ENCODE results near the gene ARID1B.

ARID1B gene

DNA sequence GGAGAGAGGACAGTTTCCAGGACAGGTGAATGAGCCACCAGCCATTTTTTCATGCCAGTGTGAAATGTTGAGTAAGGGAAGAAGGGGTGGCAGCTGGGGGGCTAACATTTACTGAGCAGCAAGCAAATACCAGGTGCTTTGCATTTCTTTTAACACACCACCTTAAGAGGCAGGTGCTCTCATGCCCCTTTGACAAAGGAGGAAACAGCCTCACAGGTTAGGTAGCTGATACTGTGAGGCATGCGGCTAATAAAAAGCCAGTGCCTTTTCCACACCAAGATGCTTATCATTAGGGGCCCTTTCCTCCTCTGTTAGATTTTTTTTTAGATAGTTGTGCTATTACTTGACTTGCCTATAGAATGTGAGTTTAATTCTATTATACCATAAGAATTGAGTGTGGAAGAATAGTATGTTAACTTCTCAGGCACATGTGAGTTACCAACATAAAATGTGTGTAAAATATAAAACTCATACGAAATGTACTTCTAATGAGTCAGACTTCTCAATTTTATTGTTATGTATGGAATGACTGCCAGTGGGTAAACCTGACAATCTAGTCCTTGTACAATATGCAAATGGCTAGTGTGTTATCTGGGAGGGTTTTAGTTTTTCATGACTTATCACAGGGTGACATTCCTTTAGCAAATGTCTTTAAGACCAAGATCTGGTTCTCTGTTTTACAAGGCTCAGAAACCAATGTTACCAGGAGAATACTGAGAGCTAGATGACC lies 286.2 kb downstream of the ARID1B start:
- no peak for DNase-seq

GRCh38 chr6:157063923-157064322 lies 286.7 kb downstream of the ARID1B start:
- DNase-seq = no peak

- DNase-seq = no peak
These were observed 287.3 kb downstream of the ARID1B start for GRCh38 chr6:157064502-157064901.

GRCh38 chr6:157065366-157065765 lies 288.2 kb downstream of the ARID1B start:
- DNase-seq = no peak

- no peak for DNase-seq
These were observed 289.8 kb downstream of the ARID1B start for GRCh38 chr6:157066781-157067491.

DNA sequence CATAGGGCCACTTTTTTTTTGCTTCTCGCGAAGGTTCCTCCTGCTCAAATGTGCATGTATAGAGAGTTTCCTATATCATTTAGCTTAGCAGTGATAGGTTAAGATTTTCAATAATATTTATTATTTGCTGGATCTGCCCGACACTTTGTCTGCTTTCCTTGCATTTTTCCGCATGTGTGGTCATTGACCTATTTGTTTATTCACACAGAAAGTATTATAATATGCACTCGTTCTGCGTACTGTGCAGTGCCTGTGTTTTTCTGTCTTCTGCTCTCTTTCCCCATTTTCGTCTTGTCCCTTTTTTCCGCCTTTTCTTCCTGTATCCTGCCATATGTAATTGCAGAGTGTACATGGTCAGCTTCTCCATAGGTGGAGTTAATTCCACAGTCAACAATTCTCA lies 290.3 kb downstream of the ARID1B start:
- DNase-seq = no peak

GRCh38 chr6:157068691-157069324 lies 291.6 kb downstream of the ARID1B start:
- DNase-seq = no peak

- DNase-seq = no peak
These were observed 292.4 kb downstream of the ARID1B start for GRCh38 chr6:157069585-157069984.

DNA sequence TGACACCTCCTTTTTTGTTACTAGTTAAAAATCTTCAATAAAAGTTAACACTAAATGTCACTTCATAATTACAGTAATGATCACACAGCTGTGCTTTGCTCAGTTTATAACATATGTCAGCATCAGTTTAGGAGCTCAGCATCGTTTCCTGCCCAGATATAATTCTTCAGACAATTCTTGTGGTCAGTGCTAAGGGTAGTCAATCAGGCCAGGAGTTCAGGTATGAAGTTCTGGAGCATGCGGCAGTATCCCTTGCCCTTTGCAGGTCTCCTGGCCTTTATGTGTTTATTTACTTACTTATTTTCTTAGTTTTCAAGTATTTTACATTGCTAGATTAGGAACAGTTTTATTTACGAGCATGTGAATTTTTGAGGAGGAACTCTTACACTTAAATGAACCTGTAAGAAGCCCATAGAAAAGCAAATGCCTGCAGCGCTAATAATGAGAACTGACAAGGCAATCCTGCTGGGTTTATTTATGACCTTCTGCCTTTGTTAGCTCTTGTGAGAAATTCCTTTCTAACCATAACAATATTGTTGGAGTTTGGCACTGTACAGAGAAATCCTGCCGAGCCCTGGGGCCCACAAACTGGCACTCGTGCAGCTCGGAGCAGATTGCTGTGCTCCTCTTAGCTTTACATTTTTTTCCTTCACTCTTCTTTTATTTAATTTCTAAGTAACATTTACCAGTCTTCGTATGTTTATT lies 293.4 kb downstream of the ARID1B start:
- DNase-seq = no peak

- DNase-seq = no peak
These were observed 294.9 kb downstream of the ARID1B start for GRCh38 chr6:157072128-157072527.

DNA sequence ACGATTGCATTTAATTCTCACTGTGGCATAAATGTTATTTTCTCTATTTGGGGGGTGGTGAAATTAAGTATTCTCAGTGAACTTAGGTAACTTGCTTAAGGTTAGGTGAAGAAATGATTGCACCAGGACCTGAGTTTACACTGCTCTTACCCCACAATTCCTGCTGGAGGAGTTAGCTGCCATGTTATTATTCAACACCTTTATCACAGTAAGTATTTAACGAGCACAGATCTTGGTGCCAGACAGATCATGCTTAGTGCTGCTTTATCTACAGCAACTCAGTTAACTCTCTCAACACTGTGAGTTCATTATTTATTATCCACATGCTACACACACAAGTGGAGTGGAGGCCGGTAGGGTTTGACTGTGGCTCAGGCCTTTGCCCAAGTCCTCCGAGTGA lies 296.4 kb downstream of the ARID1B start:
- DNase-seq = no peak

DNA sequence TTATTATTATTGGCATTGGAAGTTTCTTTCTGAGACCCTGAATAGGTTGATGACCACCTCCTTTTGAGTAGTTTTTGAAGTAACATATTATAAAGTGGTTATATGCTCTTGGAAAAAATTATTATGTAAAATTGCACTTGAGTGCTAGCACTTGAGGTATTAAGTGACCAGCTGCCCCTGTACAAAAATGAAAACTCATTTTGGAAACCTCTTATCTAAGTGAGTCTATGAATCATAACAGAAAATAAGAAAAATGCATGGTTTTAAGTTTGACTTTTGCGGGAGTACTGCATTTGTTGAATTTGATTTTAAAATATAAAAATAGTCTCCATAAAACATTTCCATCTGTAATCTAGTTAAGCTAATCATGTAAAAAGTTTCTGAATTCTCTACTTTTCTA lies 297.8 kb downstream of the ARID1B start:
- DNase-seq = no peak

DNA sequence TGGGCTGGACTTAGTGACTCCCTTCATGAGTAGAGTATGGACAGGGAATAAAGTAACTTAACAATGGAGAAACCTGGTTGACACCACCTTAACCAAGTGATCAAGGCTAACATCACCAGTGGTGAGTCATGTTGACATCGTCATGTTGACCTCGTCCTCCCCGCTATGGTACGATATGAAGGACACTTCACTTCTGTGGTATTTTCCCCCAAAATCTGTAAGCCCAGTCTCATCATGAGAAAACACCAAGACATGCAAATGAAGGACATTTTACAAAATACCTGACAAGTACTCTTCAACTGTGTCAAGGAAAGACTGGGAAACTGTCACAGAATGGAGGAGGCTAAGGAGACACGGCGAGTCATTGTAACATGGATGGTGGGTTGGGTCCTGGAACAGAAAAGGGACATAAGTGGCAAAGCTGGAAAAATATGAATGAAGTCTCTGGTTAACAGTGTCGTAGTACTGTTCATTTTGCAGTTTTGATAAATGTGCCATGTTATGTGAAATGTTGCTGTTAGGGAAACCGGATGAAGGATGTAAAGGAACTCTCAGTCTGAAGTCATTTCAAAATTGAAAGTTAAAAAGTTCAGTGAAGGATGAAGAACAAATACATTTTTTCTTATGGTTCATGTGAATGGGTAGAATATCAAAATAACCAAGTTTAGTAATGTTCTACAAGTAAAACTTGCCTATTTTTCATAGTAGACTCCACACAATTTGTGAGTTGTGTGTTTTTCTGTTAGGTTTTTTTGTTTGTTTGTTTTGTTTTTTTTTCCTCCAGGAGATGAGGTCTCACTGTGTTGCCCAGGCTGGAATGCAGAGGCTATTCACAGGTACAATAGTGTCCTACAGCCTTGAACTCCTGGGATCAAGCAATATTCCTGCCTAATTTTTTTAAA lies 298.6 kb downstream of the ARID1B start:
- no peak for DNase-seq

GRCh38 chr6:157076451-157076822 lies 299.3 kb downstream of the ARID1B start:
- DNase-seq = no peak

- DNase-seq = no peak
These were observed 300.1 kb downstream of the ARID1B start for GRCh38 chr6:157077251-157077650.

DNA sequence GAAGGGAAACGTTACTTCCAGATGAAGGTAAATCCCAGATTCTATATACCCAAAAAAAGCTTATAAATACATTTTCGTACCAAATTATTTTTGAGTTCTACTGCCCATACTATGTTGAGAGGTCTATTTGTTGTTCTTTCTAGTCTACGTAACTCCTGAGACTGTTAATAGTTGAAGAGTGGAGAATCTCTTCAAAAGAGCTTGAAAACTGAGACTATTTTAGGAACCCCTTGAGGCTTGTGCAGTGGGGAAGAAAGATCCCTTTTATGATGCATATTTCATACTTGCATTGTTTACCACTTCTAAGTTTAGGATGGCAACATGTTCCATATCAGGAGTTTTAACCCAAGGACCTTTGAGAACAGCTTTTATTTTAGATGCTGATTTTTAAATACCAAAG lies 301.1 kb downstream of the ARID1B start:
- no peak for DNase-seq

DNA sequence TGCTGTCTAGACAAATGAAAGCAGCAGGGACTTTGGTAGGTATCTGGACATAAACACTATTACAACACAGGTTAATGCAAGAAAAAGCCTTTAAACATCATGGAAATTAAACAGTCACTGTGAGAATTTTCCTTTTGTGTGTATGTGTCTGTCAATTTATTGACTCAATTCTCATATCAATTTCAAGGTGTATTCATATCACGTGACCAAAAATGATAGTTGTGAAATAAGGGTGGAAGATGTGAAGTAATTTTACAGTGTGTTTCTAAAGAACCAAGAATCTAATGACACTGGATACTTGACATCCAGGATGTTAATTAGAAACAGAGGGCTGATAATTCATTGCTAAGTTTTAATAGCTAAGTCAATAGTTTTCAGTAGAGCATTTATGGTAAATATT lies 302.1 kb downstream of the ARID1B start:
- DNase-seq = no peak

DNA sequence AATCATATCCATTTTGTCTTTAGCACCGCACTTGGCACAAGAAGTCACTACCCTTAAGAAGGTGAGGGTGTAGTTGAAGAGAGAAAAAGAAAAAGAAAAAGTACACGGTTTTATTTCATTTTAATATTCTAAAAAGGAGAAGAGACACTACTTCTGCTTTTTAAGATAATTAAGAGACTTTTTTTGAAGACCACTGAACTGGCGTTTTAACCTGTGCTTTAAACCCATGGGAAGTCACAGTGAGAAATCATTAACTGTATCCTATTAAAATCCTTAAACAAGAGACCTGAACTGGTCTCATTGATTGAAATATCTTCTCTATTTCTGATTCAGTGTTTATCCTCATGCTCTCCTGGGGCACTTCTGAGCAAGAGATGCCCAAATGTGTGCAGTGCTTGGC lies 302.6 kb downstream of the ARID1B start:
- DNase-seq = no peak

- DNase-seq = no peak
These were observed 303.8 kb downstream of the ARID1B start for GRCh38 chr6:157080986-157081391.

DNA sequence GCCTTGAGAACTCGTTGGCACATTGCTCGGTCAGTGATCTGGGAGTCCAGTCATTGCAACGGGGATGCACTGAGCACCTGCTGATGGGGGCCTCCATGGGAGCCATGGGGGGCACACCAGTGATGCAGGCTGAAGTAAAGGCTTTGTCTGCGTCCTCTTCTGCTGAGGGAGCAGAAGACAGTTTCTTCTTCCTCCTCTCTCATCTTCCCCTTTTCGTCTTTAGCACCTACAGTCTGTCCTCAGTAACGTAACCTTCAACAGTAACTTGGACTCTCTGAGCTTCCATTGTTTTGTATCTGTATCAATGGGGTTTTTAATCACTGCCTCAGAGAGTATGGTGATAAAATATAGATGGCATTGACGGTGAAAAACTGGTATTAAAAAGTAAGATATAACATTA lies 306.2 kb downstream of the ARID1B start:
- DNase-seq = no peak

DNA sequence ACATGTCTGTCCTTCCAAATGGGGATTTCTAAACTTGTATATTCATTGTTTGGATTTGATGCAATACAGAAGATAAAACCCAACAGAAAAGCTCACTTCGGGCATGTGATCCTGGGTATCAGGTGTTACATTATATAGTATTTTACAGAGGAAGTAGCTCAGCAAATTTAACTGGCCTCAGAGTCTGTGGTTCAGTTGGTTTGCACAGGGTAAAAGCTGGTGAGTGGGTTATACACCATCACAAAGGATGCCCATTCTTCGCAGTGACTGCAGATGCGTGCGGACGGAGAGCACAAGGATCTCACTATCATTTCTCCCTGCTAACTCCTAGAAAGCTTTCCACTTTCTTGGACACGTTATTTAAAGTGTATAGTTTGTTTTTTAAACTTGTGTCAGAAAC lies 309.5 kb downstream of the ARID1B start:
- no peak for DNase-seq

DNA sequence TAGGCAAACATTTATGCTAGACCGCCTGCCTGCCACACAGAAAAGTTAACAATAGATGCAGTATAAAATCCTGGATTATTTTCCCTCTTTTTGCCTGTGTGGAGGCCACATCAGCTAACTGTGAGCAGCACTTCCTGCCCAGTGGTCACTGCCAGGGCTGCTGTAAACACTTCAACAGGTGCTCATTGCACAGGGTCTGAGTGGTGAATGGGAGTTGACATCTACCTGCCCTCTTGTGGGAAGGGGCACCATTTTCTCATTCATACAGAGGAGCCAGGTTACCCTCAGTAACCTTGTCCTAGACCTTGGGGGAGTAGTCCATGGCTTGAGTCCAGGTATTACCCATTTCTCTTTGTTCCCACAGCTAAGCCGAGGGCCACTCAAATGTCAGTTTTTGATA lies 310.8 kb downstream of the ARID1B start:
- DNase-seq = no peak

GRCh38 chr6:157088841-157089240 lies 311.7 kb downstream of the ARID1B start:
- no peak for DNase-seq
